GM18505 (cell line): ENCODE measurements around the gene CD82.

Source experiments
- ATAC-seq: cut with Tn5 transposase; IDR thresholded peaks from one replicate; pipeline ENCODE4 v1.9.1; 2021; ENCODE audit not compliant: unreplicated experiment
- POLR2A ChIP-seq: IDR thresholded peaks from 4 replicates; pipeline ENCODE4 v1.6.1; 2011; ENCODE audit warnings: borderline replicate concordance; ENCODE audit not compliant: insufficient read depth, insufficient read length; ENCODE audit errors: extremely low read depth

CD82 gene

GRCh38 chr11:44622190-44622650 lies 56.8 kb downstream of the CD82 start:
- no peak for TF ChIP-seq POLR2A
- no peak for ATAC-seq

DNA sequence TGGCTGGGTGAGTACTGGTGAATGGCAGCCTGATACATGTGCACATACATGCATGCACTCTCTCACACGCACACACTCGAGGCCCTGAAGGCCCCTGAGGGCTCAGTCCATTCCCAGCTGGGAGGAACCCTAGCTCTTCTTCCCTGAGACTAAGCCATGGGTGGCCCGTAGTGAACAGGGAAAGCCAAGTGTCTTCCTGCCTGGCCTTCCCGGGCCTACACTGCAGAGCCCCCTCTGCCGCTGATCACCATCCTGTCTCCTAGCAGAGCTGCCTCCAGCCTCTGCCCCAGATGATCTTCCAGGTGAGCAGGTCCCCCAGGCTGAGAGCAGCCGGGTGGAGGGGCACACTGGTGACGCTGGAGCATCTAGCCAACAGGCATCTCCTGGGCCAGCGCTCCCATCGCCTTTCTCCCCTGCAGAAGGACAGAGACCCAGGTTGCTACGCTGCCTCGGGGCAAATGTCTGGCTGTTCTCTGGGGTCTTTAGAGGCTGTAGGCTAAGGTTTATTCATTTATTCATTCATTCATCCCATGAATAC lies 57.3 kb downstream of the CD82 start:
- TF ChIP-seq POLR2A: no peak
- ATAC-seq: no peak

DNA sequence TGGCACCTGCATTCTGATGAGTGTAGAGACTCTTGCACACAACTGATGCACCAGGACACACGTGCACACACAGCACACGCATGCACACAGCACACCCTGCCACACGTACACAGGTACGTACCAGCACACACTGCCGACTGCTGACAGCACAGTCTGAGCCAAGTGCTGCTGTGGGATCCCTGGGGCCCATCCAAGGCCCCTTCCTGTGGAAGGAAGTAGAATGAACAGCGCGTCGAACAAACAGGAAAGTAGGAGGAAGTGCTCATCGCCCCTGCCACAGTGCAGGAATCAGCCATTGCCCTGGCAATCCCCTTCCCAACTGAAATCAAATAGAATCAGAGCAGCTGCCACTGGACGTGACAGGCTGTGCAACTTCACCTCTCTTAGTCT lies 57.9 kb downstream of the CD82 start:
- TF ChIP-seq POLR2A: peak; percentile 36
- ATAC-seq: no peak

DNA sequence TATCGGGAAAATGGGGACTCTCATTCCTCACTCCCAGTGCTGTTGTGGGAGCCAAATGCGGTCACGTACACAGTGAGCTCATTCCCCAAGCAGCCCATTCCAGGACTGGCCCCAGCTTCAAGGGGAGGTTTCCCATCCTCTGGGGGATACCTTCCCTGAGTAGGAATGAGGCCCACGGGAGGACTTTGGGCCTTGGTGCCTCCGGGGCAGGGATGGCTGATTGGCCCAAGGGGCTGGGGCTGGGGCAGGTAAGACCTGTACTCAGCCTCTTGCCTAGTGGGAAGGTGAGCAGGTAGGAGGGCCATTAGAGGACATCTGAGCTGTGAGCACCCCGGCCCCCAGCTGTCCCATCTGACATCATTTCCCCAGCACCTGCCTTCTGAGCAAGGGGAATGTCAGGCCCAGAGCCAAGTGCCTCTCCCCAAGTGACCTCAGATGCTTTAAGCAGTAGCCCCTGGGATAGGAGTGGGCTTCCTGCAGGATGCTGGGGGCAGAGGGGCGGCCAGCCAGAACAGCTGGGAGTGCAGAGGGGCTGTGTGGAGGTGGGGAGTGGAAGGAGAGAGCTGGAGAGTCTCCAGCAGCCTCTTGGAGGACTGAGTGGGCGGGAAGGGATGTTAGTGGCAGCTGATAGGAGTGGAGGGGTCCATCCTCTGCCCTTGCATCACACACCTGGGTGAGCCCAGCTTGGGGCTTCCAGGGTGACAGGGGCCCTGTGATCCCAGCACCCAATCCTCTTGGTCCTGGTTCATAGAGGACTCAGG lies 58.4 kb downstream of the CD82 start:
- ATAC-seq: no peak
- no peak for TF ChIP-seq POLR2A

DNA sequence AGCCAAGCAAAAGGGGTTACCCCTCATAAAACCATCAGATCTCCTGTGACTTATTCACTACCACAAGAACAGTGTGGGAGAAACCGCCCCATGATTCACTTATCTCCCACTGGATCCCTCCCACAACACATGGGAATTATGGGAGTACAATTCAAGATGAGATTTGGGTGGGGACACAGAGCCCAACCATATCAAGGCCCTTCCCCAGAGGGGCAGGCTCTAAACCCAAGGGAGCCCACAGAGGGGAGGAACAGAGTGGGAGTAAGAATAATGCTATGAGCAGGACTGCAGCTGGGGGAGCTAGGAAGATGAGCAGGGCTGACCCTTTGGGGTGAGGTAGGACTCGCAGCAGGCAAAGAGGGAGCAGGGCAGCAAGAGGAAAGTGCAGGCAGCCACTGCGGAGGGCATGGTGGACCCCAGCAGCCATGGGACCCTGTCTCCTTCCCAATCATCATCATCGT lies 59.3 kb downstream of the CD82 start:
- TF ChIP-seq POLR2A: no peak
- no peak for ATAC-seq

DNA sequence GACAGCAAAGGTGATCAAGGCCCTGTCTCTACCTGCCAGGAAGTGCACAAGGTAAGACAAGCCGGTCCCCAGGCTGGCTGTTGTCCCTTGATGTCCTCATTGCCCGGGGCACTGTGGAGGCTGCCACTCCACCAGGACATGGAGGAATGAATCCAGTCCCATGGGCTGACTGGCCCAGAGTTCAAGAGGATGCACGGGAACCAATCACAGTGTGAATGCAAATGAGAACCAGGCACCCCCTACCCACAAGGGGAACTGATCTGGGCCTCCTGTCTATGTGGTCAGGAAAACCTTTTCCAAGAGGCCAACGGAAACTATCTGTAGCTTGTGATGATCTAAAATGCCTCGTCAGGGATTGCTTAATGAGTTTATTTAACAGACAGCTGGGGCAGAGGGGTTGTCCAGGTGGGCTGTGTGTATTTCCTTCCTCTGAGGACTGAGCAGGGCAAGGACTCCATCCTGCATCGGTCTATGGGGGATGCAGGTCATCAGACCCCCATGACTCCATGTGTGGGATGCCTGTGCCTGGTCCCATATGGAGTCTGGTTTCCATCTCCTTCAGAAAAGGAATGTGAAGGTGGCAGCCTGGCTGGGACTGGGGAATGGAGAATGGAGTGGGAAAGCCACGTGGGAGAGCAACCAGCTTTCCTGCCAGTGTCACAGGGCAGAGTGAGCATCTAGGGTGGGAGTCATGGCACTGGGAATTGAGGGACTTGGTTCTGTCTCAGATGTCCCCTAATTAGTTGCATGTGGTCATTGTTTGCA lies 60.5 kb downstream of the CD82 start:
- no peak for TF ChIP-seq POLR2A
- no peak for ATAC-seq

DNA sequence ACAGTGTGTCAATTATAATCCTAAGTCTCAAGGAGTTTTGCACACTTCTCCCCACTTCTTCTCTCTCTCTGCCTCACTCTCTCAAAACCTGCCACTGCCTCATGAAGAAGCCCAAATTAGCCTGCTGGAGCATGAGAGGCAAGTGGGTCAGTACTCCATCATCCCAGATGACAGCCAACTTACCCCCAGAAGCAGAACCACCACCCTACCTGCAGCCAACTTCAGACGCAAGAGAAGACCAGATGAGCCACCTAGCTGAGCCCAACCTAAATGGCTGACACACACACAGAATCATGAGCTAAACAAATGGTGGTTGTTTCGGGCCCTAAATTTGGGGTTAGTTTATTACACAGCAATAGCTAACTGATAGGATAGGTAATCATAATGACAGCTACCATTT lies 61.2 kb downstream of the CD82 start:
- no peak for TF ChIP-seq POLR2A
- ATAC-seq: no peak

DNA sequence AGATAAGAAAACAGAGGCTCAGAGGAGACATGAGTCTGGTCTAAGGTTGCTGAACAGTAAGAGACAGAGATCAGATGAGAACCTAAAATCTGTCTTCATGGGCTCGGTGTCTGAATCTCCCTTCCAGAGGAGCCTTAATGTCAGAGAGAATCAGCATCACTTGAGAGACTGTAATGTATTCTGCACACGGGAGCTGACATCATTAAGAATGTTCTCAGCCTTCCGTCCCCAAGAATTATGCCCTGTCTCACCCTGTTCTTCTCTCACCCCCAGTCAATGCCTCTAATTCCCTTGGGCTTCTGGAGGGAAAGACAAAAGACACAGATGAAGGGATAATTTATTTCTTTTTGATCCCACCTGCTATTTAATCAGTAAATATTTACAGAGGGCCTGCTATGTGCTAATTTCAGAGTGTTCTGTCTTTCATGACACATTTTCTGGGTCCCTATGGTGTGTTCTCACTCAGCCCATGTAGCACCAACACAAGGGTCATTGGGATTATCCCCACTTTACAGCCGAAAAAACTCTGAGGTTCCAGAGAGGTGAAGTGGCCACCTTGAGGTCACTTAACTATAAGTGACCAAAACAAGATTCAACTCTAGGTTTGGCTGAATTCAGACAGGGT lies 61.8 kb downstream of the CD82 start:
- no peak for TF ChIP-seq POLR2A
- ATAC-seq: no peak

DNA sequence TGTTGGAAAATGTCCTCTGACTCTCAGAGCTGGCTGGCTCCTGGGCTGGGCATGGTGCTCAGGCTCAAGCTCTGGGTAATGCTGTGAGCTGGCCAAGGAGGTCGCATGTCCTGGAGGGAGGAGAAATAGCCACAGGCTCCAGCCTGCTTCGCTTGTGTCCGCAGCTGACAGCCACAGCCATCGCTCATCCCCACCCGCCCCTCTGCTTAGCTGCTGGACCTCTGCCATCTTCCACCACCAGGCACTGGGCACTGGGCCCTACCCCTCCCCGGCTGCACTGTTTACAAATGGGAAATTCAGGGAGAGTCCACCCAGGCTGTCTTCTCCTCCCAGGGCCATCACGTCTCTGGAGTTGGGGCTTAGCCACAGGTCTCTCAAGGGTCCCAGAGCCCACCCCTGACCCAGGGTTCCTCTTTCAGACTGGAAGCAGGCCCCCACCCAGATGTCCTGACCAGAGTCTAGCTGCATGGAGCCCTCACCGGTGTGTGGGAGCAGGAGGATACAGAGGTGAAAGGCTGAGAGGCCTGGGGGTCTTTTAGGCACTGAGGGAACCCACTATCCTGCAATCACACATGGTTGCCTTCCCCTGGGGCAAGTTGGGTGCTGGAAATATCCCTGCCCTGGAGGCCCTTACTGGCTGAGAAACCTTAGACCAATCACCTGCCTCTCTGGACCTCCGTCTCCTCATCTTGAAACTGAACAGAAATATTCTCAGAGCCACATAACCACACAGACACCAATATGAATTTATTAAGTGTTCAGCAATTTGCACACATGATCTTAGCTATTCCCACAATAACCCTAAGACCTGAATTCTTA lies 62.7 kb downstream of the CD82 start:
- no peak for ATAC-seq
- no peak for TF ChIP-seq POLR2A

DNA sequence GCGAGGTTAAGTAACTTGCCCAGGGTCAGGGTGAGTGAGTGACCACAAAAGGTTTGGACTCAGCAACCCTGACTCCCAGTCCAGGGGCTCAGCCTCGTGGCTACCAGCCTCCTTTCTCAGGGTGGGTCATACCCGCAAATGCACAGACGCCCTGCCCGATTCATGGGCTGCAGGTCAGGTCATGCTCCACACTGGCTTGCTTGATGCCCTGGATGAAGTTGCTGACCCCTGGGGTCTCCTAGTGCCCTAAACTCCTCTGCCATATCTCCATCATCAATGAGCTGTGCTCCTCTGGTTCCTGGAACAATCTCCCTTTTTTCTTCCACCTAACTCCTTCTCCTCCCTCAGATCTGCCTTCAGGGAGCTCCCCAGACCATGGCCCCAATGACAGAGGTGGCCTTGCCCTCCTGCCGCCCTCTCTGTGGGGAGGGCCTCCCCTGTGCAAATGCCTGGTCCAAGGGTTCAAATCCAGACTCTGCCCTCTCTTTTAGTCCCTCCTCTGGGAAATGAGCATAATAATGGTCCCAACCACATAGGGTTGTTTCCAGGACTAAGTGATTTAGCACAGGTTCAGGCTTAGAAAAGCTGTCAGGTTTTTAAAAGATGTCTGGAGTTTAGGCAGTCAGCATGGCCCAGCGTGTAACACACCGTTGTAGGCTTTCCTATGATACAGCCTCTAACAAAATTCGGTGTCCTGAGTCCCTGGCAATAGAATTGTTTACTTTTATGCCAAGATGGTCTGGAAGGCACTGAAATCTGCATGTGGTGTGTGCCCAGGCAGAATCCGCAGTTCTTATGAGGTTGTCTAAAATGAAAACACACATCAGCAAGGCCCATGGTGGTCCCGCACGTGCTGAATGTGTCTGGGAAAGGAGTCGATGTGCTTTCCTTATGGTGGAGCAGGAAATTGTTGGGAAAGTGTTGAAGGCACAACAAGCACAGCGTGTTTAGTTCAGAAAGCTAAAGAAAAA lies 63.6 kb downstream of the CD82 start:
- no peak for TF ChIP-seq POLR2A
- ATAC-seq: no peak

- no peak for ATAC-seq
- no peak for TF ChIP-seq POLR2A
Observed at GRCh38 chr11:44629732-44630345, 64.4 kb downstream of the CD82 start.
